Measurements from ENCODE around the gene ARHGAP25. TPM values are rescaled to one million over a fixed set of nuclear protein-coding genes. Genes with fewer than 3 reads are reported as not detected.

Gene ARHGAP25
- total and polyA plus RNA-seq, 2 donors (not counting 1 experiment from before 2014, with no cell fraction given): 2.7 to 5.8 TPM

DNA sequence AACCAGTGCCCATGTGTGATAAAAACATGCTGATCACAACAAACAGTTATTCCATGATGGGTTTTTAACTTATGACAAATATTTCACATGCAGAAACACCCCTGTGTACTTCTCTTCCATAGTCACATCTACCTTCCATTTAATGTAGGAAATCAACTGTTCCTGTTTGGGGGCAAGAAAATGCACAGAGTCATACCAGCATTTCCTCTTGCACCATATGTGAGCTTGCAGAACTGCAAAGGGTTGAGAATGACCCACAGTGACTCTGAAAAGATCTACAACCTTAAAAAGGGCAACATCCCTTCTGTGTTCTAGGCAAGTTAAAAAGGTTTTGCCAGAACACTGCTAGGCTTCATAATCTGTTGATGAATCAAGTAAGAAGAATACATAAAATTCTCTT, 126.7 kb downstream of the ARHGAP25 start:
- H3K4me2 ChIP-seq (ENCODE audit: extremely low read depth, insufficient read depth, low read length): no peak overlapping the region
- no peaks in the 10 kb centered on the region for H3K9me3 ChIP-seq (ENCODE audit: control insufficient read depth, insufficient read depth, low read depth, low read length)
- no peaks in the 10 kb centered on the region for H3K27me3 ChIP-seq (ENCODE audit: control insufficient read depth, insufficient read depth, low read length)

DNA sequence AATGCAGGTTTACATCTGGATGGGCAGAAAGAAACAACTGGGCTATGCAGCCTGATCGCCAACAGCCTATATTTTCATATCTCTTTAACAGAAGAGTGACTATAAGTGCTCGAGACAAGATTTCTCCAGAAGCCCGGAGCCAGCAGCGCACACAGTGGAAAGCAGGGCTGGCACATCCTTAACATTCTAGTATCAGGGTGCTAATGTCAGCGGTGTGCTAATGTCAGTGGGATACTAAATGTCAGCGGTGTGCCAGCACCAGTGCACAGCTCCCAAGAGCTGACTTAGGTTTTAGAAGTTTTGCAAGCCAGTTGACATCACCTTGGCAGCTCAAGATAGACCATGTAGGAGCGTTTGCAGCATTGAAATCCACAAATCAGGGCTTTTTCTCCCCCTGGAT, 128.3 kb downstream of the ARHGAP25 start:
- Histone ChIP-seq H3K9ac (ENCODE audit: insufficient read depth, low read length) (no peak overlapping the region), H3K4me1 (ENCODE audit: control insufficient read depth, extremely low read depth, insufficient read depth, low read length) (peaks cover 2% of the 10 kb centered on the region), H4K20me1 (ENCODE audit: control insufficient read depth, extremely low read depth, insufficient read depth, low read length) (no peaks in the 10 kb centered on the region), H3K79me2 (ENCODE audit: control insufficient read depth, insufficient read depth, low read length) (no peaks in the 10 kb centered on the region), H3K4me3 (replicated peaks in 1 of 4; ENCODE audit: control extremely low read depth in 1 of 4, insufficient read depth in 1 of 4, low read depth in 3 of 4, low read length in 4 of 4) (no peak overlapping the region), H3K9me3 (ENCODE audit: control insufficient read depth, insufficient read depth, low read depth, low read length) (no peaks in the 10 kb centered on the region), H3K4me2 (ENCODE audit: extremely low read depth, insufficient read depth, low read length) (no peak overlapping the region), H3K36me3 (ENCODE audit: control insufficient read depth, insufficient read depth, low read length) (no peaks in the 10 kb centered on the region), H3K27ac (ENCODE audit: insufficient read depth, low read length) (no peak overlapping the region), H3K27me3 (ENCODE audit: control insufficient read depth, insufficient read depth, low read length) (no peaks in the 10 kb centered on the region), H2AFZ (ENCODE audit: low read length) (no peak overlapping the region)
- TF ChIP-seq EZH2 (IDR thresholded peaks at IDR 0.05; ENCODE audit: low read length, missing control alignments): no peak
- TF ChIP-seq, protein P1, sequence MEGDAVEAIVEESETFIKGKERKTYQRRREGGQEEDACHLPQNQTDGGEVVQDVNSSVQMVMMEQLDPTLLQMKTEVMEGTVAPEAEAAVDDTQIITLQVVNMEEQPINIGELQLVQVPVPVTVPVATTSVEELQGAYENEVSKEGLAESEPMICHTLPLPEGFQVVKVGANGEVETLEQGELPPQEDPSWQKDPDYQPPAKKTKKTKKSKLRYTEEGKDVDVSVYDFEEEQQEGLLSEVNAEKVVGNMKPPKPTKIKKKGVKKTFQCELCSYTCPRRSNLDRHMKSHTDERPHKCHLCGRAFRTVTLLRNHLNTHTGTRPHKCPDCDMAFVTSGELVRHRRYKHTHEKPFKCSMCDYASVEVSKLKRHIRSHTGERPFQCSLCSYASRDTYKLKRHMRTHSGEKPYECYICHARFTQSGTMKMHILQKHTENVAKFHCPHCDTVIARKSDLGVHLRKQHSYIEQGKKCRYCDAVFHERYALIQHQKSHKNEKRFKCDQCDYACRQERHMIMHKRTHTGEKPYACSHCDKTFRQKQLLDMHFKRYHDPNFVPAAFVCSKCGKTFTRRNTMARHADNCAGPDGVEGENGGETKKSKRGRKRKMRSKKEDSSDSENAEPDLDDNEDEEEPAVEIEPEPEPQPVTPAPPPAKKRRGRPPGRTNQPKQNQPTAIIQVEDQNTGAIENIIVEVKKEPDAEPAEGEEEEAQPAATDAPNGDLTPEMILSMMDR (conservative IDR thresholded peaks at IDR 0.05 in 1 of 2, IDR thresholded peaks at IDR 0.05 in 1 of 2; ENCODE audit: low read depth in 1 of 2, low read length in 2 of 2): no peak
- DNase-seq (ENCODE audit: low read depth in 2 of 2): no peak

More for the DNA sequence above, 126.7 kb downstream of the ARHGAP25 start:
- no peaks in the 10 kb centered on the region for H4K20me1 ChIP-seq (ENCODE audit: control insufficient read depth, extremely low read depth, insufficient read depth, low read length)
- H2AFZ ChIP-seq (ENCODE audit: low read length): no peak overlapping the region
- H3K27ac ChIP-seq (ENCODE audit: insufficient read depth, low read length): no peak overlapping the region
- H3K9ac ChIP-seq (ENCODE audit: insufficient read depth, low read length): no peak overlapping the region
- H3K36me3 ChIP-seq (ENCODE audit: control insufficient read depth, insufficient read depth, low read length): no peaks in the 10 kb centered on the region
- no peak for DNase-seq (ENCODE audit: low read depth in 2 of 2)
- no peak overlapping the region for H3K4me3 ChIP-seq (replicated peaks in 1 of 4; ENCODE audit: control extremely low read depth in 1 of 4, insufficient read depth in 1 of 4, low read depth in 3 of 4, low read length in 4 of 4)
- TF ChIP-seq, protein P1 (conservative IDR thresholded peaks at IDR 0.05 in 1 of 2, IDR thresholded peaks at IDR 0.05 in 1 of 2; ENCODE audit: low read depth in 1 of 2, low read length in 2 of 2): no peak
- TF ChIP-seq EZH2 (IDR thresholded peaks at IDR 0.05; ENCODE audit: low read length, missing control alignments): no peak
- H3K79me2 ChIP-seq (ENCODE audit: control insufficient read depth, insufficient read depth, low read length): no peaks in the 10 kb centered on the region
- peaks cover 2% of the 10 kb centered on the region for H3K4me1 ChIP-seq (ENCODE audit: control insufficient read depth, extremely low read depth, insufficient read depth, low read length)

DNA sequence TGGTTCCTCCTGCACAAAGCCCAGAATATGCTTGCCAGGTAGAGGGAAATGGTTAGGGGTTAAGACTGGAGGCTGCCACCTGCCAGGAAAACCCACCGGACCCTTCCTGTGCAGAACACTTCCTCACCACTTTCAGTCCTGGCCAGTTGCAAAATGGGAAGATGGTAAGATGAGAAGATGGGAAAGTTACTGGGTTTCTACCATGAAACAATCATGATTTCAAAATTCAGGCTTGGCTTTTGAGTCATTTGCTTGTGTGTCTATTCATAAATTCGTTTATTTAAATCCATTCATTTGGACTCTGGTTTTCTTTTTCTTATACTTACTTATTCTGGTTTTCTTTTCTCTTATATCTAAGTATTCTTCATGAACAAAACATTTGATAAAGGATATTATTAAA, 129.4 kb downstream of the ARHGAP25 start:
- Histone ChIP-seq H2AFZ (ENCODE audit: low read length) (no peak overlapping the region), H3K4me3 (replicated peaks in 1 of 4; ENCODE audit: control extremely low read depth in 1 of 4, insufficient read depth in 1 of 4, low read depth in 3 of 4, low read length in 4 of 4) (no peak overlapping the region), H3K4me2 (ENCODE audit: extremely low read depth, insufficient read depth, low read length) (no peak overlapping the region), H3K27ac (ENCODE audit: insufficient read depth, low read length) (no peak overlapping the region), H3K79me2 (ENCODE audit: control insufficient read depth, insufficient read depth, low read length) (no peaks in the 10 kb centered on the region), H3K27me3 (ENCODE audit: control insufficient read depth, insufficient read depth, low read length) (no peaks in the 10 kb centered on the region), H3K4me1 (ENCODE audit: control insufficient read depth, extremely low read depth, insufficient read depth, low read length) (no peaks in the 10 kb centered on the region), H4K20me1 (ENCODE audit: control insufficient read depth, extremely low read depth, insufficient read depth, low read length) (no peaks in the 10 kb centered on the region), H3K36me3 (ENCODE audit: control insufficient read depth, insufficient read depth, low read length) (no peaks in the 10 kb centered on the region), H3K9ac (ENCODE audit: insufficient read depth, low read length) (no peak overlapping the region), H3K9me3 (ENCODE audit: control insufficient read depth, insufficient read depth, low read depth, low read length) (no peaks in the 10 kb centered on the region)
- no peak for DNase-seq (ENCODE audit: low read depth in 2 of 2)
- TF ChIP-seq, protein P1 (conservative IDR thresholded peaks at IDR 0.05 in 1 of 2, IDR thresholded peaks at IDR 0.05 in 1 of 2; ENCODE audit: low read depth in 1 of 2, low read length in 2 of 2): no peak
- no peak for TF ChIP-seq EZH2 (IDR thresholded peaks at IDR 0.05; ENCODE audit: low read length, missing control alignments)

Measured in fibroblast of lung (primary cell).